Measurements from ENCODE around the gene GPC6. TPM values are rescaled to one million over a fixed set of nuclear protein-coding genes. Genes with fewer than 3 reads are reported as not detected.

Gene GPC6
- total RNA-seq, 5 donors from 2014 or later (not counting 1 experiment from before 2014, with no cell fraction given) = 0.03 to 0.18 (median 0.06) TPM; not detected in 2

GRCh38 chr13:93730780-93731179 lies 504.2 kb downstream of the GPC6 start:
- Mint-ChIP-seq H3K36me3 (no peaks in the 10 kb centered on the region), H3K27ac (no peak overlapping the region), H3K4me3 (no peak overlapping the region), H3K9me3 (peaks cover 0 to 3% (median 0%) of the 10 kb centered on the region in 3 donors), H3K4me1 (no peaks in the 10 kb centered on the region), H3K27me3 (no peaks in the 10 kb centered on the region)
- Histone ChIP-seq H3K36me3 (ENCODE audit: control insufficient read depth in 2 of 2, extremely low read depth in 1 of 2, insufficient read depth in 1 of 2, low read length in 1 of 2) (no peaks in the 10 kb centered on the region), H3K9me3 (no peaks in the 10 kb centered on the region), H3K27ac (ENCODE audit: low read length) (no peak overlapping the region), H3K4me3 (ENCODE audit: control insufficient read depth in 1 of 2, extremely low read depth in 1 of 2, low read length in 1 of 2) (no peak overlapping the region), H3K27me3 (replicated peaks in 1 of 2; ENCODE audit: control insufficient read depth in 2 of 2, extremely low read depth in 1 of 2, insufficient read depth in 2 of 2, low read length in 1 of 2) (no peaks in the 10 kb centered on the region), H3K4me1 (ENCODE audit: control insufficient read depth in 1 of 2, extremely low read depth in 1 of 2, insufficient read depth in 2 of 2, low read length in 2 of 2) (no peaks in the 10 kb centered on the region)
- ATAC-seq (replicated peaks in 1 of 4) (no peak), DNase-seq (no peak)
- CTCF ChIA-PET = no interaction called here
- POLR2A ChIA-PET = no interaction called here
- WGBS (ENCODE audit: insufficient coverage) = 83% methylated on average over 3 of the region's 3 CpGs

GRCh38 chr13:93732186-93732585 lies 505.6 kb downstream of the GPC6 start:
- no peaks in the 10 kb centered on the region for H3K9me3 ChIP-seq
- no peaks in the 10 kb centered on the region for H3K27me3 ChIP-seq (replicated peaks in 1 of 2; ENCODE audit: control insufficient read depth in 2 of 2, extremely low read depth in 1 of 2, insufficient read depth in 2 of 2, low read length in 1 of 2)
- H3K4me3 ChIP-seq (ENCODE audit: control insufficient read depth in 1 of 2, extremely low read depth in 1 of 2, low read length in 1 of 2) = no peak overlapping the region
- H3K27me3 Mint-ChIP-seq = no peaks in the 10 kb centered on the region
- H3K27ac ChIP-seq (ENCODE audit: low read length) = no peak overlapping the region
- H3K4me1 ChIP-seq (ENCODE audit: control insufficient read depth in 1 of 2, extremely low read depth in 1 of 2, insufficient read depth in 2 of 2, low read length in 2 of 2) = no peaks in the 10 kb centered on the region
- H3K27ac Mint-ChIP-seq = no peak overlapping the region
- ATAC-seq (replicated peaks in 1 of 4) (no peak), DNase-seq (no peak)
- H3K36me3 ChIP-seq (ENCODE audit: control insufficient read depth in 2 of 2, extremely low read depth in 1 of 2, insufficient read depth in 1 of 2, low read length in 1 of 2) = no peaks in the 10 kb centered on the region
- POLR2A ChIA-PET = no interaction called here
- no CpG with 5 or more reads among the region's 2 CpGs for WGBS (ENCODE audit: insufficient coverage)
- H3K36me3 Mint-ChIP-seq = no peaks in the 10 kb centered on the region
- H3K4me1 Mint-ChIP-seq = no peaks in the 10 kb centered on the region
- CTCF ChIA-PET = no interaction called here
- peaks cover 0 to 3% (median 0%) of the 10 kb centered on the region in 3 donors for H3K9me3 Mint-ChIP-seq
- no peak overlapping the region for H3K4me3 Mint-ChIP-seq

GRCh38 chr13:93736081-93736480 lies 509.5 kb downstream of the GPC6 start:
- Mint-ChIP-seq H3K9me3 (no peaks in the 10 kb centered on the region), H3K36me3 (no peaks in the 10 kb centered on the region), H3K4me1 (no peaks in the 10 kb centered on the region), H3K27ac (no peak overlapping the region), H3K4me3 (no peak overlapping the region), H3K27me3 (no peaks in the 10 kb centered on the region)
- CTCF ChIA-PET = interaction anchor here in 1 of 2 donors (0.6 kb wide), 1 partner anchor 169 kb away, joined by 3 read pairs; no protein-coding TSS in a partner anchor
- POLR2A ChIA-PET = no interaction called here
- ATAC-seq (replicated peaks in 1 of 4) = no peak
- Histone ChIP-seq H3K36me3 (ENCODE audit: control insufficient read depth in 2 of 2, extremely low read depth in 1 of 2, insufficient read depth in 1 of 2, low read length in 1 of 2) (no peaks in the 10 kb centered on the region), H3K27me3 (replicated peaks in 1 of 2; ENCODE audit: control insufficient read depth in 2 of 2, extremely low read depth in 1 of 2, insufficient read depth in 2 of 2, low read length in 1 of 2) (no peaks in the 10 kb centered on the region), H3K27ac (ENCODE audit: low read length) (no peak overlapping the region), H3K4me1 (ENCODE audit: control insufficient read depth in 1 of 2, extremely low read depth in 1 of 2, insufficient read depth in 2 of 2, low read length in 2 of 2) (no peaks in the 10 kb centered on the region), H3K9me3 (no peaks in the 10 kb centered on the region), H3K4me3 (ENCODE audit: control insufficient read depth in 1 of 2, extremely low read depth in 1 of 2, low read length in 1 of 2) (no peak overlapping the region)
- no peak for DNase-seq

- Mint-ChIP-seq H3K4me3 (no peak overlapping the region), H3K4me1 (no peaks in the 10 kb centered on the region), H3K27ac (no peak overlapping the region), H3K9me3 (no peaks in the 10 kb centered on the region), H3K27me3 (no peaks in the 10 kb centered on the region), H3K36me3 (no peaks in the 10 kb centered on the region)
- CTCF ChIA-PET = no interaction called here
- Histone ChIP-seq H3K36me3 (ENCODE audit: control insufficient read depth in 2 of 2, extremely low read depth in 1 of 2, insufficient read depth in 1 of 2, low read length in 1 of 2) (no peaks in the 10 kb centered on the region), H3K9me3 (no peaks in the 10 kb centered on the region), H3K4me3 (ENCODE audit: control insufficient read depth in 1 of 2, extremely low read depth in 1 of 2, low read length in 1 of 2) (no peak overlapping the region), H3K27me3 (replicated peaks in 1 of 2; ENCODE audit: control insufficient read depth in 2 of 2, extremely low read depth in 1 of 2, insufficient read depth in 2 of 2, low read length in 1 of 2) (no peaks in the 10 kb centered on the region), H3K4me1 (ENCODE audit: control insufficient read depth in 1 of 2, extremely low read depth in 1 of 2, insufficient read depth in 2 of 2, low read length in 2 of 2) (no peaks in the 10 kb centered on the region), H3K27ac (ENCODE audit: low read length) (no peak overlapping the region)
- no CpG with 5 or more reads among the region's 3 CpGs for WGBS (ENCODE audit: insufficient coverage)
- DNase-seq = no peak
- no peak for ATAC-seq (replicated peaks in 1 of 4)
- POLR2A ChIA-PET = no interaction called here
These were observed 510.3 kb downstream of the GPC6 start for GRCh38 chr13:93736909-93737308.

- POLR2A ChIA-PET = no interaction called here
- CTCF ChIA-PET = no interaction called here
- ATAC-seq (replicated peaks in 1 of 4) (no peak), DNase-seq (no peak)
- whole genome bisulfite sequencing (ENCODE audit: insufficient coverage) = 100% methylated on average over 1 of the region's 1 CpG
- Mint-ChIP-seq H3K9me3 (peaks cover 0 to 6% (median 0%) of the 10 kb centered on the region in 3 donors), H3K27ac (no peak overlapping the region), H3K4me1 (no peaks in the 10 kb centered on the region), H3K36me3 (no peaks in the 10 kb centered on the region), H3K4me3 (no peak overlapping the region), H3K27me3 (peaks cover 0 to 5% of the 10 kb centered on the region in 2 donors)
- H3K27me3 ChIP-seq (replicated peaks in 1 of 2; ENCODE audit: control insufficient read depth in 2 of 2, extremely low read depth in 1 of 2, insufficient read depth in 2 of 2, low read length in 1 of 2) = no peaks in the 10 kb centered on the region
- H3K9me3 ChIP-seq = no peaks in the 10 kb centered on the region
- H3K27ac ChIP-seq (ENCODE audit: low read length) = no peak overlapping the region
- no peaks in the 10 kb centered on the region for H3K36me3 ChIP-seq (ENCODE audit: control insufficient read depth in 2 of 2, extremely low read depth in 1 of 2, insufficient read depth in 1 of 2, low read length in 1 of 2)
- no peaks in the 10 kb centered on the region for H3K4me1 ChIP-seq (ENCODE audit: control insufficient read depth in 1 of 2, extremely low read depth in 1 of 2, insufficient read depth in 2 of 2, low read length in 2 of 2)
- H3K4me3 ChIP-seq (ENCODE audit: control insufficient read depth in 1 of 2, extremely low read depth in 1 of 2, low read length in 1 of 2) = no peak overlapping the region
These were observed 513.7 kb downstream of the GPC6 start for GRCh38 chr13:93740334-93740733.

GRCh38 chr13:93744033-93744432 lies 517.4 kb downstream of the GPC6 start:
- Histone ChIP-seq H3K27ac (ENCODE audit: low read length) (no peak overlapping the region), H3K4me3 (ENCODE audit: control insufficient read depth in 1 of 2, extremely low read depth in 1 of 2, low read length in 1 of 2) (no peak overlapping the region), H3K4me1 (ENCODE audit: control insufficient read depth in 1 of 2, extremely low read depth in 1 of 2, insufficient read depth in 2 of 2, low read length in 2 of 2) (no peaks in the 10 kb centered on the region), H3K27me3 (replicated peaks in 1 of 2; ENCODE audit: control insufficient read depth in 2 of 2, extremely low read depth in 1 of 2, insufficient read depth in 2 of 2, low read length in 1 of 2) (no peaks in the 10 kb centered on the region), H3K9me3 (no peaks in the 10 kb centered on the region), H3K36me3 (ENCODE audit: control insufficient read depth in 2 of 2, extremely low read depth in 1 of 2, insufficient read depth in 1 of 2, low read length in 1 of 2) (no peaks in the 10 kb centered on the region)
- no peaks in the 10 kb centered on the region for H3K36me3 Mint-ChIP-seq
- H3K27me3 Mint-ChIP-seq = peaks cover 0 to 5% of the 10 kb centered on the region in 2 donors
- no peaks in the 10 kb centered on the region for H3K4me1 Mint-ChIP-seq
- ATAC-seq (replicated peaks in 1 of 4) (no peak), DNase-seq (no peak)
- H3K9me3 Mint-ChIP-seq = peaks cover 0 to 6% (median 0%) of the 10 kb centered on the region in 3 donors
- ChIA-PET CTCF (interaction anchor here in 1 of 2 donors (0.6 kb wide), 1 partner anchor 630 kb away, joined by 3 read pairs; no protein-coding TSS in a partner anchor), POLR2A (no interaction called here)
- 80% methylated on average over 5 of the region's 5 CpGs for WGBS (ENCODE audit: insufficient coverage)
- H3K27ac Mint-ChIP-seq = no peak overlapping the region
- no peak overlapping the region for H3K4me3 Mint-ChIP-seq

- ChIA-PET CTCF (interaction anchor here in 1 of 2 donors (0.6 kb wide), 1 partner anchor 631 kb away, joined by 3 read pairs; no protein-coding TSS in a partner anchor), POLR2A (interaction anchor here in 1 of 2 donors (0.7 kb wide), 1 partner anchor 172 kb away, joined by 5 read pairs; no protein-coding TSS in a partner anchor)
- no peak overlapping the region for H3K4me3 ChIP-seq (ENCODE audit: control insufficient read depth in 1 of 2, extremely low read depth in 1 of 2, low read length in 1 of 2)
- no CpG with 5 or more reads among the region's 1 CpG for WGBS (ENCODE audit: insufficient coverage)
- no peak overlapping the region for H3K27ac Mint-ChIP-seq
- no peaks in the 10 kb centered on the region for H3K9me3 ChIP-seq
- DNase-seq (no peak), ATAC-seq (replicated peaks in 1 of 4) (no peak)
- H3K27me3 Mint-ChIP-seq = peaks cover 0 to 5% of the 10 kb centered on the region in 2 donors
- H3K27me3 ChIP-seq (replicated peaks in 1 of 2; ENCODE audit: control insufficient read depth in 2 of 2, extremely low read depth in 1 of 2, insufficient read depth in 2 of 2, low read length in 1 of 2) = no peaks in the 10 kb centered on the region
- no peak overlapping the region for H3K27ac ChIP-seq (ENCODE audit: low read length)
- H3K4me3 Mint-ChIP-seq = no peak overlapping the region
- H3K4me1 ChIP-seq (ENCODE audit: control insufficient read depth in 1 of 2, extremely low read depth in 1 of 2, insufficient read depth in 2 of 2, low read length in 2 of 2) = no peaks in the 10 kb centered on the region
- H3K36me3 Mint-ChIP-seq = no peaks in the 10 kb centered on the region
- no peaks in the 10 kb centered on the region for H3K4me1 Mint-ChIP-seq
- peaks cover 0 to 6% (median 0%) of the 10 kb centered on the region in 3 donors for H3K9me3 Mint-ChIP-seq
- no peaks in the 10 kb centered on the region for H3K36me3 ChIP-seq (ENCODE audit: control insufficient read depth in 2 of 2, extremely low read depth in 1 of 2, insufficient read depth in 1 of 2, low read length in 1 of 2)
These were observed 518.3 kb downstream of the GPC6 start for GRCh38 chr13:93744886-93745285.

Data from T-cell (primary cell).